ENCODE measurements around the gene AKT1. TPM values are rescaled to one million over a fixed set of nuclear protein-coding genes. Genes with fewer than 3 reads are reported as not detected.
A peak's percentile ranks its signal among the peaks of the same experiment; 100 is the strongest.

The AKT1 gene
- total and polyA plus RNA-seq, 2 of the 13 experiments (the other 11 are each of a cell fraction or from before 2014, with no cell fraction given), result 96.2 to 116 TPM

DNA sequence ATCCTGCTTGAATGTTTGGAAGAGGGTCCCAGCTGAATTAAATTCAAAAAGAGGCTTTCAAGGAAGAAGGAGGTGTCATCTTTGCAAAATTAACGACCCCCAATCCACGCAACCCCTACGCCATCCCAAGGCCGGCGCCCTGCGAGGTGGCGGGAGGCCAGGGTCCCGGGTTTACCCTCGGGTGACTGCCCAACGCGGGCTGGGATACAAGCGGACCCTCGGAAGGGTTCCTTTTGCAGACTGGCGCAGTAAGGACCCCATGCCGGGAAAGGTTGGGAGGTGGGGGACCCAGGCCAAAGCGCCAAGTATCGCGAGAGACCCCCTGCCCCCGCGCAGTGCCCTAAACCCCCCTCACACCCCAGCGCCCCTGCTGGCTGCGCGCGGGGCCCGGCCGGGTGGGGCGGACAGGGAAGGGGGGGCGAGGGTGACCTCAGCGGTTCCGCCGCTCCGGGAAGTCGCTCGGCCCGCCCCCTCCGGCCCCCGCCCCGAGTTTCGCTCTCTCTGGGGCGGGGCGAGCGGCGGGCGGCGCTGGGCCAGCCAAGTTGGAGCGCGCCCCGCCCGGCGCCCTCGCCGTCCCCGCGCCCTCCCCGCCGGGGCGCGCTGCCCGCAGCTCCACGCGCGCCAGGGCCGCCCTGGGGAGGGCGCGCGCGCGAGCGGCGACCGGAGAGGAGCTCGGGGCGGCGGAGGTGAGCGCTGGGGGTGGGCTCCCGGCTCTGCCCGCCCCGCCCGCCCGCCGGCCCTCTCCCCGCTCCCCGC is 4.6 kb upstream of the AKT1 start (continued):
- TF ChIP-seq SOX5 (CRISPR knock-in tag; IDR thresholded peaks at IDR 0.05; ENCODE audit: borderline replicate concordance), result no peak
- TF ChIP-seq ZNF777 (CRISPR knock-in tag; IDR thresholded peaks at IDR 0.05), result no peak
- TF ChIP-seq, protein P1, sequence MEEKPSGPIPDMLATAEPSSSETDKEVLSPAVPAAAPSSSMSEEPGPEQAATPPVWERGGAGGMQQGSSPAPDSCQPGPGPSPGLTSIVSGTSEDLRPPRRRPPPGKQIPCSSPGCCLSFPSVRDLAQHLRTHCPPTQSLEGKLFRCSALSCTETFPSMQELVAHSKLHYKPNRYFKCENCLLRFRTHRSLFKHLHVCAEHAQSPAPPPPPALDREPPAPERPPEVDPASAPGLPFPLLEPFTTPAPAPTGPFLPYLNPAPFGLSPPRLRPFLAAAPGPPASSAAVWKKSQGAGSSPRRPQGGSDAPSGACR (CRISPR knock-in tag; IDR thresholded peaks at IDR 0.05), result no peak
- no peak for TF ChIP-seq SYNCRIP (IDR thresholded peaks at IDR 0.05; ENCODE audit: insufficient read depth, low read depth, low read length)
- no peak for TF ChIP-seq RFX1 (IDR thresholded peaks at IDR 0.05)
- TF ChIP-seq ZNF326 (CRISPR knock-in tag; IDR thresholded peaks at IDR 0.05; ENCODE audit: borderline replicate concordance), result no peak
- peak; percentile 51; the same call in 1 of the 2 replicates for TF ChIP-seq YEATS2 (CRISPR knock-in tag; IDR thresholded peaks at IDR 0.05; ENCODE audit: borderline replicate concordance)
- TF ChIP-seq, protein P2, sequence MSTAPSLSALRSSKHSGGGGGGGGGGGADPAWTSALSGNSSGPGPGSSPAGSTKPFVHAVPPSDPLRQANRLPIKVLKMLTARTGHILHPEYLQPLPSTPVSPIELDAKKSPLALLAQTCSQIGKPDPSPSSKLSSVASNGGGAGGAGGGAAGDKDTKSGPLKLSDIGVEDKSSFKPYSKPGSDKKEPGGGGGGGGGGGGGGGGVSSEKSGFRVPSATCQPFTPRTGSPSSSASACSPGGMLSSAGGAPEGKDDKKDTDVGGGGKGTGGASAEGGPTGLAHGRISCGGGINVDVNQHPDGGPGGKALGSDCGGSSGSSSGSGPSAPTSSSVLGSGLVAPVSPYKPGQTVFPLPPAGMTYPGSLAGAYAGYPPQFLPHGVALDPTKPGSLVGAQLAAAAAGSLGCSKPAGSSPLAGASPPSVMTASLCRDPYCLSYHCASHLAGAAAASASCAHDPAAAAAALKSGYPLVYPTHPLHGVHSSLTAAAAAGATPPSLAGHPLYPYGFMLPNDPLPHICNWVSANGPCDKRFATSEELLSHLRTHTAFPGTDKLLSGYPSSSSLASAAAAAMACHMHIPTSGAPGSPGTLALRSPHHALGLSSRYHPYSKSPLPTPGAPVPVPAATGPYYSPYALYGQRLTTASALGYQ (CRISPR knock-in tag; IDR thresholded peaks at IDR 0.05), result no peak
- TF ChIP-seq SAP130 (CRISPR knock-in tag; IDR thresholded peaks at IDR 0.05; ENCODE audit: low read depth), result peak; percentile 59; the same call in 1 of the 2 replicates
- 0 out of 2 replicates have a peak, but pooled peaks have one; percentile 27 for TF ChIP-seq SP4 (CRISPR knock-in tag; IDR thresholded peaks at IDR 0.05)
- TF ChIP-seq MYNN (CRISPR knock-in tag; IDR thresholded peaks at IDR 0.05; ENCODE audit: low read depth), result 0 out of 2 replicates have a peak, but pooled peaks have one; percentile 65
- TF ChIP-seq, protein P3, sequence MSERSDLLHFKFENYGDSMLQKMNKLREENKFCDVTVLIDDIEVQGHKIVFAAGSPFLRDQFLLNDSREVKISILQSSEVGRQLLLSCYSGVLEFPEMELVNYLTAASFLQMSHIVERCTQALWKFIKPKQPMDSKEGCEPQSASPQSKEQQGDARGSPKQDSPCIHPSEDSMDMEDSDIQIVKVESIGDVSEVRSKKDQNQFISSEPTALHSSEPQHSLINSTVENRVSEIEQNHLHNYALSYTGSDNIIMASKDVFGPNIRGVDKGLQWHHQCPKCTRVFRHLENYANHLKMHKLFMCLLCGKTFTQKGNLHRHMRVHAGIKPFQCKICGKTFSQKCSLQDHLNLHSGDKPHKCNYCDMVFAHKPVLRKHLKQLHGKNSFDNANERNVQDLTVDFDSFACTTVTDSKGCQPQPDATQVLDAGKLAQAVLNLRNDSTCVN (CRISPR knock-in tag; IDR thresholded peaks at IDR 0.05; ENCODE audit: borderline replicate concordance), result 0 out of 2 replicates have a peak, but pooled peaks have one; percentile 11
- TF ChIP-seq, protein P4, sequence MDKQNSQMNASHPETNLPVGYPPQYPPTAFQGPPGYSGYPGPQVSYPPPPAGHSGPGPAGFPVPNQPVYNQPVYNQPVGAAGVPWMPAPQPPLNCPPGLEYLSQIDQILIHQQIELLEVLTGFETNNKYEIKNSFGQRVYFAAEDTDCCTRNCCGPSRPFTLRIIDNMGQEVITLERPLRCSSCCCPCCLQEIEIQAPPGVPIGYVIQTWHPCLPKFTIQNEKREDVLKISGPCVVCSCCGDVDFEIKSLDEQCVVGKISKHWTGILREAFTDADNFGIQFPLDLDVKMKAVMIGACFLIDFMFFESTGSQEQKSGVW (CRISPR knock-in tag; IDR thresholded peaks at IDR 0.05; ENCODE audit: borderline replicate concordance), result no peak
- TF ChIP-seq ZBTB7B (CRISPR knock-in tag; IDR thresholded peaks at IDR 0.05), result no peak; the same call in 1 of the 2 replicates
- TF ChIP-seq, protein P5, sequence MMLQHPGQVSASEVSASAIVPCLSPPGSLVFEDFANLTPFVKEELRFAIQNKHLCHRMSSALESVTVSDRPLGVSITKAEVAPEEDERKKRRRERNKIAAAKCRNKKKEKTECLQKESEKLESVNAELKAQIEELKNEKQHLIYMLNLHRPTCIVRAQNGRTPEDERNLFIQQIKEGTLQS (CRISPR knock-in tag; IDR thresholded peaks at IDR 0.05), result peak; percentile 71; the same call in 1 of the 2 replicates
- TF ChIP-seq, protein P6, sequence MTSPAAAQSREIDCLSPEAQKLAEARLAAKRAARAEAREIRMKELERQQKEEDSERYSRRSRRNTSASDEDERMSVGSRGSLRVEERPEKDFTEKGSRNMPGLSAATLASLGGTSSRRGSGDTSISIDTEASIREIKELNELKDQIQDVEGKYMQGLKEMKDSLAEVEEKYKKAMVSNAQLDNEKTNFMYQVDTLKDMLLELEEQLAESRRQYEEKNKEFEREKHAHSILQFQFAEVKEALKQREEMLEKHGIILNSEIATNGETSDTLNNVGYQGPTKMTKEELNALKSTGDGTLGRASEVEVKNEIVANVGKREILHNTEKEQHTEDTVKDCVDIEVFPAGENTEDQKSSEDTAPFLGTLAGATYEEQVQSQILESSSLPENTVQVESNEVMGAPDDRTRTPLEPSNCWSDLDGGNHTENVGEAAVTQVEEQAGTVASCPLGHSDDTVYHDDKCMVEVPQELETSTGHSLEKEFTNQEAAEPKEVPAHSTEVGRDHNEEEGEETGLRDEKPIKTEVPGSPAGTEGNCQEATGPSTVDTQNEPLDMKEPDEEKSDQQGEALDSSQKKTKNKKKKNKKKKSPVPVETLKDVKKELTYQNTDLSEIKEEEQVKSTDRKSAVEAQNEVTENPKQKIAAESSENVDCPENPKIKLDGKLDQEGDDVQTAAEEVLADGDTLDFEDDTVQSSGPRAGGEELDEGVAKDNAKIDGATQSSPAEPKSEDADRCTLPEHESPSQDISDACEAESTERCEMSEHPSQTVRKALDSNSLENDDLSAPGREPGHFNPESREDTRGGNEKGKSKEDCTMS (CRISPR knock-in tag; conservative IDR thresholded peaks at IDR 0.05), result no peak
- TF ChIP-seq ZNF260 (CRISPR knock-in tag; IDR thresholded peaks at IDR 0.05; ENCODE audit: borderline replicate concordance, low read depth), result no peak
